HG03103 (cell line): ENCODE results near the gene OR4D2.
A peak's percentile ranks its signal among the peaks of the same experiment; 100 is the strongest.

ENCODE experiments used
- ATAC-seq: cut with Tn5 transposase; IDR thresholded peaks from one replicate; pipeline ENCODE4 v1.9.1; 2021; ENCODE audit warnings: low read depth; ENCODE audit not compliant: unreplicated experiment

Gene OR4D2

GRCh38 chr17:58205936-58206335, 39.2 kb downstream of the OR4D2 start:
- ATAC-seq: no peak

GRCh38 chr17:58207451-58207850, 40.7 kb downstream of the OR4D2 start:
- no peak for ATAC-seq

- ATAC-seq: no peak
These were observed 41.6 kb downstream of the OR4D2 start for GRCh38 chr17:58208344-58208743.

- ATAC-seq: no peak
These were observed 44.1 kb downstream of the OR4D2 start for GRCh38 chr17:58210922-58211321.

- no peak for ATAC-seq
These were observed 48.9 kb downstream of the OR4D2 start for GRCh38 chr17:58215685-58216084.

GRCh38 chr17:58217766-58218165, 51.0 kb downstream of the OR4D2 start:
- ATAC-seq: no peak

- peak; percentile 91 for ATAC-seq
These were observed 52.4 kb downstream of the OR4D2 start, which contains the start of gene MKS1 for GRCh38 chr17:58219007-58219788. Gene MKS1, minus strand, starts transcription at chr17:58219255. Its CDS starts 25 bp downstream, at chr17:58219230.

GRCh38 chr17:58219789-58220183, 53.0 kb downstream of the OR4D2 start:
- no peak for ATAC-seq
